Mesenchymal stem cell (in vitro differentiated cells and primary cell): ENCODE results near the gene DHRSX.

ENCODE experiments used
- DNase-seq: peaks from one replicate; pipeline ENCODE4 v3.0.0-alpha.2; 2013
- H2AFZ ChIP-seq: one replicate; pipeline ENCODE4 v1.6.1; 2013; ENCODE audit warnings: low read depth, mild to moderate bottlenecking, control low read depth, inconsistent platforms, low read length, moderate library complexity
- H2AK5ac ChIP-seq: 2 replicates; pipeline ENCODE4 v1.6.1; 2013; ENCODE audit warnings: low read length, moderate library complexity, mild to moderate bottlenecking, inconsistent platforms; ENCODE audit not compliant: severe bottlenecking
- H2BK120ac ChIP-seq: one replicate; pipeline ENCODE4 v1.6.1; 2013; ENCODE audit warnings: low read depth, mild to moderate bottlenecking, inconsistent platforms, low read length, moderate library complexity
- H2BK12ac ChIP-seq, 2 experiments: one replicate each; pipeline ENCODE4 v1.6.1; 2013; ENCODE audit warnings: inconsistent platforms in 2 of 2, low read length in 2 of 2, mild to moderate bottlenecking in 2 of 2, moderate library complexity in 2 of 2, control low read depth in 1 of 2
- H2BK15ac ChIP-seq: one replicate; pipeline ENCODE4 v1.6.1; 2013; ENCODE audit warnings: mild to moderate bottlenecking, low read depth, inconsistent platforms; ENCODE audit not compliant: poor library complexity, severe bottlenecking
- H2BK5ac ChIP-seq: 2 replicates; pipeline ENCODE4 v1.6.1; 2013; ENCODE audit warnings: low read depth, mild to moderate bottlenecking, low read length, control low read depth, inconsistent platforms; ENCODE audit not compliant: poor library complexity, severe bottlenecking
- H3K14ac ChIP-seq, 2 experiments: one replicate each; pipeline ENCODE4 v1.6.1; 2013; ENCODE audit warnings: inconsistent platforms in 2 of 2, low read length in 2 of 2, control low read depth in 1 of 2, mild to moderate bottlenecking in 1 of 2, moderate library complexity in 1 of 2
- H3K18ac ChIP-seq, 2 experiments: one replicate each; pipeline ENCODE4 v1.6.1; 2013; ENCODE audit warnings: inconsistent platforms in 2 of 2, low read length in 2 of 2, control low read depth in 1 of 2, low read depth in 1 of 2, mild to moderate bottlenecking in 1 of 2
- H3K23ac ChIP-seq, 2 experiments: one replicate each; pipeline ENCODE4 v1.6.1; 2013; ENCODE audit warnings: inconsistent platforms in 2 of 2, low read length in 2 of 2, mild to moderate bottlenecking in 2 of 2, moderate library complexity in 2 of 2, control low read depth in 1 of 2
- H3K27ac ChIP-seq: 2 replicates; pipeline ENCODE4 v1.5.1; 2013; ENCODE audit warnings: mild to moderate bottlenecking, moderate library complexity, low read length, control low read depth, inconsistent platforms; ENCODE audit not compliant: poor library complexity, severe bottlenecking
- H3K27me3 ChIP-seq, 2 experiments: 2 replicates each; pipeline versions ENCODE4 v1.6.1 to v1.7.0; 2013; ENCODE audit warnings: low read length in 2 of 2, mild to moderate bottlenecking in 2 of 2, moderate library complexity in 2 of 2, control low read depth in 1 of 2, inconsistent platforms in 1 of 2; ENCODE audit not compliant: control insufficient read depth in 1 of 2, insufficient read depth in 1 of 2
- H3K36me3 ChIP-seq, 2 experiments: 2 replicates each; pipeline versions ENCODE4 v1.6.1 to v1.7.0; 2013; ENCODE audit warnings: low read length in 2 of 2, control low read depth in 1 of 2, inconsistent platforms in 1 of 2, low read depth in 1 of 2, mild to moderate bottlenecking in 1 of 2; ENCODE audit not compliant: insufficient read depth in 2 of 2, control insufficient read depth in 1 of 2
- H3K4ac ChIP-seq, 2 experiments: one replicate each; pipeline ENCODE4 v1.6.1; 2013; ENCODE audit warnings: inconsistent platforms in 2 of 2, low read length in 2 of 2, mild to moderate bottlenecking in 2 of 2, moderate library complexity in 2 of 2, control low read depth in 1 of 2, low read depth in 1 of 2
- H3K4me1 ChIP-seq: 2 replicates; pipeline ENCODE4 v1.6.1; 2013; ENCODE audit warnings: low read depth, low read length, control low read depth; ENCODE audit not compliant: control insufficient read depth, insufficient read depth
- H3K4me2 ChIP-seq: 2 replicates; pipeline ENCODE4 v1.6.1; 2013; ENCODE audit warnings: low read length, mild to moderate bottlenecking, inconsistent platforms; ENCODE audit not compliant: poor library complexity, severe bottlenecking
- H3K4me3 ChIP-seq, 2 experiments: 2 replicates each; pipeline versions ENCODE4 v1.5.1 to v1.7.0; 2013; ENCODE audit warnings: low read length in 2 of 2, mild to moderate bottlenecking in 2 of 2, control low read depth in 1 of 2, low read depth in 1 of 2; ENCODE audit not compliant: insufficient read depth in 1 of 2
- H3K79me1 ChIP-seq: replicated peaks from 2 replicates; pipeline ENCODE4 v1.6.1; 2013; ENCODE audit warnings: mild to moderate bottlenecking, control low read depth, low read length, inconsistent platforms; ENCODE audit not compliant: poor library complexity, severe bottlenecking
- H3K9ac ChIP-seq: 2 replicates; pipeline ENCODE4 v1.7.0; 2013; ENCODE audit warnings: mild to moderate bottlenecking, low read length, moderate library complexity
- H3K9me3 ChIP-seq: 2 replicates; pipeline ENCODE4 v1.7.0; 2013; ENCODE audit warnings: mild to moderate bottlenecking, low read length; ENCODE audit not compliant: control insufficient read depth
- H4K8ac ChIP-seq: one replicate; pipeline ENCODE4 v1.6.1; 2013; ENCODE audit warnings: inconsistent platforms, mild to moderate bottlenecking, low read length, moderate library complexity
- H4K91ac ChIP-seq: one replicate; pipeline ENCODE4 v1.6.1; 2013; ENCODE audit warnings: mild to moderate bottlenecking, low read length, inconsistent platforms
- WGBS: methylation state at CpG from one replicate; pipeline ENCODE4 v1.1.7; 2013; ENCODE audit warnings: mixed read lengths; 5-methylcytosine and 5-hydroxymethylcytosine counted together

Gene DHRSX

GRCh38 chrX:2226182-2226581 lies 274.6 kb downstream of the DHRSX start:
- no peak overlapping the region for H3K4ac ChIP-seq
- H3K14ac ChIP-seq: no peak overlapping the region
- H2BK15ac ChIP-seq: no peak overlapping the region
- WGBS: 84% methylated on average over 9 of the region's 9 CpGs
- no peak overlapping the region for H2BK120ac ChIP-seq
- H4K91ac ChIP-seq: no peak overlapping the region
- no peak overlapping the region for H3K9ac ChIP-seq
- no peak overlapping the region for H2BK5ac ChIP-seq
- no peak overlapping the region for H2AFZ ChIP-seq
- no peaks in the 10 kb centered on the region for H3K27me3 ChIP-seq
- H2BK12ac ChIP-seq: no peak overlapping the region
- H3K36me3 ChIP-seq: peaks cover 18 to 25% of the 10 kb centered on the region in 2 experiments
- no peak for DNase-seq
- H3K9me3 ChIP-seq: peaks cover 6% of the 10 kb centered on the region
- H3K18ac ChIP-seq: no peak overlapping the region
- H2AK5ac ChIP-seq: no peak overlapping the region
- no peaks in the 10 kb centered on the region for H3K79me1 ChIP-seq
- H4K8ac ChIP-seq: no peak overlapping the region
- no peak overlapping the region for H3K4me3 ChIP-seq
- no peak overlapping the region for H3K23ac ChIP-seq
- H3K4me1 ChIP-seq: no peaks in the 10 kb centered on the region
- no peak overlapping the region for H3K4me2 ChIP-seq
- H3K27ac ChIP-seq: no peak overlapping the region

- no peak overlapping the region for H2AK5ac ChIP-seq
- H3K4me3 ChIP-seq: no peak overlapping the region
- no peak overlapping the region for H2AFZ ChIP-seq
- no peak overlapping the region for H3K4me2 ChIP-seq
- H4K91ac ChIP-seq: no peak overlapping the region
- H3K9me3 ChIP-seq: peaks cover 20% of the 10 kb centered on the region
- H2BK12ac ChIP-seq: no peak overlapping the region
- H3K4me1 ChIP-seq: no peaks in the 10 kb centered on the region
- no peak overlapping the region for H3K27ac ChIP-seq
- H3K9ac ChIP-seq: no peak overlapping the region
- no peak overlapping the region for H4K8ac ChIP-seq
- no peak overlapping the region for H3K18ac ChIP-seq
- no peak for DNase-seq
- H3K14ac ChIP-seq: no peak overlapping the region
- H2BK120ac ChIP-seq: no peak overlapping the region
- H3K79me1 ChIP-seq: no peaks in the 10 kb centered on the region
- H3K23ac ChIP-seq: no peak overlapping the region
- no peak overlapping the region for H2BK15ac ChIP-seq
- no peak overlapping the region for H3K4ac ChIP-seq
- 94% methylated on average over 9 of the region's 9 CpGs for WGBS
- H2BK5ac ChIP-seq: no peak overlapping the region
- H3K36me3 ChIP-seq: peaks cover 22 to 33% of the 10 kb centered on the region in 2 experiments
- no peaks in the 10 kb centered on the region for H3K27me3 ChIP-seq
Observed at GRCh38 chrX:2224597-2225235, 276.1 kb downstream of the DHRSX start.

- Histone ChIP-seq H3K18ac (no peak overlapping the region), H3K4me3 (no peak overlapping the region), H2BK12ac (no peak overlapping the region), H3K23ac (no peak overlapping the region), H3K27ac (no peak overlapping the region), H3K27me3 (no peaks in the 10 kb centered on the region), H4K8ac (no peak overlapping the region), H3K4me2 (no peak overlapping the region), H3K9me3 (peaks cover 25% of the 10 kb centered on the region), H3K4me1 (no peaks in the 10 kb centered on the region), H4K91ac (no peak overlapping the region), H2BK120ac (no peak overlapping the region), H2BK15ac (no peak overlapping the region), H3K14ac (no peak overlapping the region), H2AFZ (no peak overlapping the region), H3K36me3 (peaks cover 20 to 28% of the 10 kb centered on the region in 2 experiments), H3K79me1 (no peaks in the 10 kb centered on the region), H2BK5ac (no peak overlapping the region), H2AK5ac (no peak overlapping the region), H3K4ac (no peak overlapping the region), H3K9ac (no peak overlapping the region)
- DNase-seq: no peak
- WGBS: 81% methylated on average over 7 of the region's 7 CpGs
Observed at GRCh38 chrX:2224161-2224560, 276.6 kb downstream of the DHRSX start.

- no peak overlapping the region for H2BK15ac ChIP-seq
- no peak overlapping the region for H4K8ac ChIP-seq
- peaks cover 29% of the 10 kb centered on the region for H3K9me3 ChIP-seq
- H2BK120ac ChIP-seq: no peak overlapping the region
- no peaks in the 10 kb centered on the region for H3K27me3 ChIP-seq
- H3K9ac ChIP-seq: no peak overlapping the region
- 94% methylated on average over 10 of the region's 12 CpGs for WGBS
- no peak overlapping the region for H3K4me3 ChIP-seq
- H3K4me1 ChIP-seq: no peaks in the 10 kb centered on the region
- H3K23ac ChIP-seq: no peak overlapping the region
- H3K14ac ChIP-seq: no peak overlapping the region
- H3K79me1 ChIP-seq: no peaks in the 10 kb centered on the region
- H3K18ac ChIP-seq: no peak overlapping the region
- H3K4ac ChIP-seq: no peak overlapping the region
- no peak overlapping the region for H2AK5ac ChIP-seq
- H3K27ac ChIP-seq: no peak overlapping the region
- no peak overlapping the region for H2BK12ac ChIP-seq
- H3K4me2 ChIP-seq: no peak overlapping the region
- no peak overlapping the region for H2AFZ ChIP-seq
- no peak overlapping the region for H2BK5ac ChIP-seq
- DNase-seq: no peak
- peaks cover 24 to 25% of the 10 kb centered on the region in 2 experiments for H3K36me3 ChIP-seq
- no peak overlapping the region for H4K91ac ChIP-seq
Observed at GRCh38 chrX:2220829-2221567, 279.8 kb downstream of the DHRSX start.
